GM18861 (cell line): ENCODE data around the gene RAB11FIP4.
A peak's percentile ranks its signal among the peaks of the same experiment; 100 is the strongest.

Source experiments
- ATAC-seq: cut with Tn5 transposase; IDR thresholded peaks from one replicate; pipeline ENCODE4 v1.9.1; 2021; ENCODE audit not compliant: unreplicated experiment

Gene RAB11FIP4

DNA sequence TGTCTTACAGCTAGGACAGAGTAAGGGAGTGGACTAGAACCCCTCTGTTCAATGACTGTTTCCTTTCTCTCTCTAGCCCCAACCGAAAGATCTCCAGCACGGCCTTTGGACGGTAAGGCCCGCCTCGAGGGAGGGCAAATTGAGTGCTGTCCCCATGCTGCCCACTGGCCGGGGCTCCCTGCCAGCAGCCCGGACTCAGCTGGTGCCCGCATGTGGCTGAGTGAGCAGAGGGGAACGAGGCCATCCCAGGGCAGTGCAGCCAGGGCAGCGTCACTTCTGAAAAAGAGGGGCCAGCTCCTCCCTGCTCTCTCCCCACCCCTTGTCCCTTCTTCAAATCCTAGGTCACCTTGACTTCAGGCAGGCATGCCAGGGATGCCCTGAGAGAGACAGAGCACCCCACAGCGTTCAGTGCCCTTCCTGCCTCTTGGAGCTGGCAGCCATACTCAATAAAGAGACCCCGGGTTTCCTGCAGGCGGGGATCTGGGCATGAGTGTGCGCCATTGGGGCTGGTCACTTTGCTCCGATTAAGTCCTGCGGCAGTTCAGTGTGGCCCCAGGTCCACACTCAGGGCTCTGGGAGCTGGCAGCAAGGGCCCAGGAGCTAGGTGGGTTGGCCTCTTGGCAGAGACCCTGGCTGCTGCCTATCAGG, 130.9 kb downstream of the RAB11FIP4 start:
- no peak for ATAC-seq

DNA sequence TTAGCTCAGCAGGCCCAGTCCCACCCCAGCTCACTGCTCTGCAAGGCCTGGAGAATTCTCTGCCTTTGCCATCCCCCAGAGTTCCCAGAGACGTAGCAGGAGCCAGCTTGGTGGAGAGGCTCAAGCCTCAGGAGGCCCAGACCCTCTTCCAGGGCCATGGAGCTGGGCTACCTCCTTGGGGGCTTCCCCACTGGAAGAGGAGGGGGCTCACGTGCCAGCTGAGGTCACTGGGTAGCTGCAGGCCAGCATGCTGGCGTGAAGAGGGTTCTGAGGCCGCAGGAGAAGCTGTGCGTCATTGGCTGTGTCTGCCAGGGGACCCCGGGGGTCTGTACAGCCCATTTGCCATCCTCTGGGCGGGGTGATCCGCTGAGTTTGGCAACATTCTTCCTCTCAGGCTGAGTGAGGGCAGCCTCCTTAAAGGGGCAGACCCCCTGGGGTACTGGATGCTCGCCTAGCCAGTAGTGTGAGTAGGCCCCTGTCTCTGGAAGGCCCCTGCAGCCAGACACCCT, 131.6 kb downstream of the RAB11FIP4 start:
- ATAC-seq = no peak

DNA sequence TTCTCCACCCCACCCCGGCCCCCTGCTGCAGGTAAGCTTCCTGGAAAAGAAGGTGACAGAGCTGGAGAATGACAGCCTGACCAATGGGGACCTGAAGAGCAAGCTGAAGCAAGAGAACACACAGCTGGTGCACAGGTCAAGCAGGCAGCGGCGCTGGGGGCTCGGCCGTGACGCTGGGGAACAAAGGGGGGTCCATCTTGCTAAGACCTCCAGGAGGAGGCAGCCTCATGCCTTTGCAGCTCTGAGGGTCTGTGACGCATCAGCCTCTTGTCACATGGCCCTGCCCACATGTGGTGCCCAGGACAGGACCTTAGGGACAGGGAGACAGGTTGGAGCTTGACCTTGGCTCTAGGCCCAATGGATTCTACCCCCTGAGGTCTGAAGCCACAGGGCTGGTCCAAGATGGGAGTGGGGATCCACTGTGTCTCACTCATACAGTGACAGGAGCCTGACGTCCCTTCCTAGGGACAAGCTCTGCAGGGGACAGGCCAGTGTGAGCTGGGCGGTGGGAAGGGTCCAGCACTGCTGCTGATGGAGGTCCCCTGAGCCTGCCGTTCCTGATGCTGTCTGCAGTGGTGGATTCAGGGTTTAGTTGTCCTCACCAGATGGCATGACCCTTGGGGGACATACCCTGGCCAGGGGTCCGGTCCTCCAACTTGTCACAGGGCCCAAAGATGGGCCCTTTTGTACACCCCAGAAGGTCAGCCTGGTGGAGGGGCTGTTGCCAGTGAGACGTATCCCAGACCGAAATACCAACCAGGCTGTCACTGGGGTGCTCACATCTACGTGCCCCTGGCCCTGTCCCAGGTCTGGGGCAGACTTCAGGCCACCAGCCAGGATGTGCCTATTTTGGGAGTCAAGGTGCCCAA, 132.6 kb downstream of the RAB11FIP4 start:
- no peak for ATAC-seq

DNA sequence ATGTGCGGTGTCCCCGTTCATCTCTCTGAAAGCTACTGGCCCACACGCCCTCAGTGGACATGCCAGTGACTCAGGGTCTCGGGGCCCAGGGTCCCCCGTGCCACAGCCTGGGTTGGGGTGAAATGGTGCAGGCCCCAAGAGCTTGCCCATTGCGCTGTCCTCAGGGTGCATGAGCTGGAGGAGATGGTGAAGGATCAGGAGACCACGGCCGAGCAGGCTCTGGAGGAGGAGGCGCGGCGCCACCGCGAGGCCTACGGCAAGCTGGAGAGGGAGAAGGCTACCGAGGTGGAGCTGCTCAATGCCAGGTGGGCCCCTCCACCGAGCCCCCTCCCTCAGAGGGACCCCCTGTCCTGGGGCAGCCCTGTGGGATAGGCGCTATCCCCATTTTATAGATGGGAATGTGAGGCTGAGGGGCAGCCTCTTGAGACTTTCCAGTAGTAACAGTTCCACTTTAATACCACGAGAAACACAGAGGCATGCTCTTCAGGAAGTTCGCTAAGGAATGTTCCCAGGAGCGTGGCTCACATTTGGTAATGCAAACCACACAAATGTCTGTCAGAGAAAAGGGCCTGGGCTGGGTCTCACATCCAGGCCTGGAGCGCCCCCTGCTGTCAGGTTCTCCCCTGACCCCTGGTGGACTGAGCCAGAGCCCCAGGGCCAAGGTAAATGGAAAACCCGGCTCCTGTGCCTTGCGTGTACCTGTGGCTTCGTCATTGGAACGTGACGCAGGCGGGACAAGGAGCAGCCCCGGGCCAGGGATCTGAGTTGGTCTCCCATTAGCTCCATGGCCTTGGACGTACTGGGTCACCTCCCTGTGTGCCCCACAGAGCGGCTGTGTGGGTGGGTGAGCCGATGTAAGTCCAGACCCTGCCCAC, 133.7 kb downstream of the RAB11FIP4 start:
- ATAC-seq = no peak

DNA sequence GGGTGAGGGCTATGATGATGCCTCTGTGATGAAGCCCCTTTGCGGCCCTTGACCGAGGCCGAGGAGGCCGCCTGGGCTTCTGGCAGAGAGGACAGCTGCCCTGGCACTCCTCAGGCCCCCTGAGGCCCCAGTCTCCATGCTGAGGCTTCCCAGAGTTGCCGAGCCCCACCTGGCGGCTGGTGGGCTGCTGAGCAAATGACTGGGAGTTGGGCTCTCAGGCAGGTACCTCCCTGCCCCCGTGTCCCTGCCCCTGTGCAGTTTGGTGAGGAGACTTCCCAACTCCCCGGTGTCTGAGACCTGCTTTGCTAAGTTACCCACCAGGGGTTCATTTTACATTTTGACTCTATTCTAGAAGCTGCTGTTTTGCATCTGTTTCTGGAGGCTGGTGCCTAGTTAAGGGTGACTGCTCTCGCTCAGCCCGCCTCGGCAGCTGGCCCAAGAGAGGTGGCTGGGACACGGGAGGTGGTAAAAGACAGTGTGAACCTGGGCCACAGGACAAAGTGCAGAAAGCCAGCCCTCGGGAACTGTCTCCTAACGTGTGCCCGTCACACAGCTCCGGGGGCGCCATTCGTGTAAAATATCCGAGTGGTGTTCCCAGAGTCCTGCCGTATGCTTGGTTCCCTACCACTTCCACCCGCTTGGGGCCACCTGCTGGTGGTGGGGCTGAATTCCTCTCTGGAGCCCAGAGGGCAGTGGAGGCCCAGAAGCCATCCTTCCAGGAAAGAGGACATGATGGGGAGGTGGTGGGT, 134.5 kb downstream of the RAB11FIP4 start:
- no peak for ATAC-seq

DNA sequence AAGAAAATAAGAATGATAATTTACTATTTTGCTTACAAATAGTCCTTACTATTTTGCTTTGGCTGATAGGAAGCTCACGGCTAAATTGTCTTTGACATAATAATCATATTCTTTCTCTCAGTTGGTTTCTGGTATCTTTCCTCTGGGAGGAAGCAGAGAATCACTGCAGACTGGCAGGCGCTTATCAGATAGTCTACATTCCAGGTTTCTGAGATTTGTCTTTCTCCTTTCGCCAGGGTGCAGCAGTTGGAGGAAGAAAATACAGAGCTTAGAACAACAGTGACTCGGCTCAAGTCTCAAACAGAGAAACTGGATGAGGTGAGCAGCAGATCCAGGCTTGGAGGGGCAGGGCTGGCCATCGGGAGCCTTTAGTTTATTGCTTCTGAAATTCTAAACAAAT, 136.1 kb downstream of the RAB11FIP4 start:
- no peak for ATAC-seq

DNA sequence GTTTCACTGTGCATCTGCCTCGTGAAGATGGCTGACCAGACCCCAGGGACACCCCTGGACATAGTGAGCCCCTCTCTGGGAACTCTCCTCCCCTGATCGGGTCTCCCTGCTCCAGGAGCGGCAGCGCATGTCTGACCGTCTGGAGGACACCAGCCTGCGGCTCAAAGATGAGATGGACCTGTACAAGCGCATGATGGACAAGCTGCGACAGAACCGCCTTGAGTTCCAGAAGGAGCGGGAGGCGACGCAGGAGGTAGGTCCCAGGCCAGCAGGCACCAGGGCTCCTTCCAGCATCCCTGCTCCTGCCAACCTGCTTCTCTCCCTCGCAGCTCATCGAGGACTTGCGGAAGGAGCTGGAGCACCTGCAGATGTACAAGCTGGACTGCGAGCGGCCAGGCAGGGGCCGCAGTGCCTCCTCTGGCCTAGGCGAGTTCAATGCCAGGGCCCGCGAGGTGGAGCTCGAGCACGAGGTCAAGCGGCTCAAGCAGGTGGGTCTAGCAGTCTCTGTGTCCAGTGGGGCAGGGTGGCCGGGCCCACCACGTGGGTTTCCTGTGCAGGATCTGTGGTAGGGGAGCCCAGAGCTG, 136.9 kb downstream of the RAB11FIP4 start:
- no peak for ATAC-seq

DNA sequence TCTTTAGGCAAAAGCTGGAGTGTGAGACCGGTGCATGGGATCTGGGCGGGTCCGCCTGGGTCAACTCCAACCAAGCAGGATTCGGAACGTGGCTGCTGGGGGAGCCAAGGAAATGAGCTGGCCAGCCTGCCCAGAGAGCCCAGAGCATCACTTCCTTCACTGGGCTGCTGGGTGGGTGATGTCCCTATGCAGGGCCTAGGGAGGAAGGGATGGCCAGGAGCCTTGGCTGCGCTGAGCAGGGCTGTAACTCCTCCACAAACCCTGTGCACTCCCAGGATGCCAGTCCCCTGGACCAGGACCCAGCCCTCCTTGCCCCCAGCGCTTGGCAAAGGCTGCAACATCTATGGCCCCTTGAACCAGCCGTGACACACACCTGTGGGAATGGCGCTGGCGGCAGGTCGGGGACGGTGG, 138.4 kb downstream of the RAB11FIP4 start:
- no peak for ATAC-seq

DNA sequence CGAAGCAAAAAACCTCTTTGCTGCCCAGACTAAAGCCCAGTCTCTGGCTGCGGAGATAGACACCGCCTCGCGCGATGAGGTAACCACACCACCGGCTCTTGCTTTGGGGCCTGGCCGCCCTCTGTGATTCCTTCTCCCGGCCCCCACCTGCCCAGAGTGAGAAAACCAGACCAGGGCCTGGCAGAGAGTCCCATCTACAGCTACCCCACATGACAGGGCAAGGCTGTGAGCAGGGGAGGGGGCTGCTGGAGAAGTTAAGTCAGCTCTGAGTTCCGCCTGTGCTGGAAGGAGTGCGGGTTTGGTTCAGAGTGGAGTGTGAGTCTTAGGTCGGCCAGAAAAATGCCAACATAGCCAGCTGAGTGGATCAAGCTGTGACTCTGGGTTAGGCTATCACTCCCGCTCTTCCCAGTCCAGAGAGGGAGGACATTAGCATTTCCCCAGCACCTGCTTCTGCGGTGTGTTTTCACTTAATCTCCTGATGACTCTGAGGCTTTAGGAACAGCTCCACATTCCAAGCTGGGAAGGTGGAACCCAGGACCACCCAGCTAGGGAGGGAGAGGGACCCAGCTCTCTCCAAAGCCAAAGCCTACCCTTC, 139.0 kb downstream of the RAB11FIP4 start:
- no peak for ATAC-seq

DNA sequence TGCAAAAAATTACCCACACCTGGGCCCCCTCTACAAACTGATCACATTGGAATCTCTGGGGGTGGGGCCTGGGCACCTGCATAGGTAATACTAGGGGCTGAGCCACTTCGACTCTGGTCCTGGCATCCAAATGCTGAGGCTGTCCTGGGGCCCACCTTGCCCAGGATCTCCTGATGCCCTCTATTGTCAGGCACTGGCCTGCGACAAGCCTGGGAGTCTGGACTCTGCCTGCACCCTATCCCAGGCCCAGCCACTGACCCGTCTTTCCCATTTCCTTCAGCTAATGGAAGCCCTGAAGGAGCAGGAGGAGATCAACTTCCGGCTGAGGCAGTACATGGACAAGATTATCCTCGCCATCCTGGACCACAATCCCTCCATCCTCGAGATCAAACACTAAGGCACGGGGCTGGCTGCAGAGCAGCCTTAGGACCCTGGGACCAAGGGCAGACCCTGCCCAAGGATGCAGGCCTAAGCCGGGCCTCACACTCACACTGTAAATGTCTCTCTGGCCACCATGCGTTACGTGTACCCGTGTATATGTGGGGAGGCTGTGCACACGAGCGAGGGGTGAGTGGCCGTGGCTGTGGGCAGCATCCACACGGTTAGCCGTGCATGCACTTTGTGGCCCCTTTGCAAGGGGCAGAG, 140.0 kb downstream of the RAB11FIP4 start:
- no peak for ATAC-seq

DNA sequence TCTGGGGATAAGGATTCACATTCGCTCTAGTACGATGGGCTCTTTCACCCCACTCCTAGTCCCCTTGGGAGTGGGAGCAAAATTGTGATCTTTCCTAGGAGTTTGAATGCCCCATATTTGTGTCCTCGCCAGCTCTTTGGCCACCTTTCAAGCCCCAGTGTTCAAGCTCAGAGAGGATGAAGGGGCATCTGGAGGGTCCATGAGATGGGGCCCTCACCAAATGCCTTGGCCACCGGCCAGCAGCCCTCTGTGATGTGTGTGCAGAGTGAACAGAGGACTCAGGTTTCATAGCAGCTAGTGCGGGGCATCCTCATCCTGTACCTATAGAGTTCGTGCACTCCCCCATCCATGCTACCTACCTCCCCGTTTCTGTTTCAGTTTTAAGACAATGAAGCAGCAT, 140.6 kb downstream of the RAB11FIP4 start:
- no peak for ATAC-seq

DNA sequence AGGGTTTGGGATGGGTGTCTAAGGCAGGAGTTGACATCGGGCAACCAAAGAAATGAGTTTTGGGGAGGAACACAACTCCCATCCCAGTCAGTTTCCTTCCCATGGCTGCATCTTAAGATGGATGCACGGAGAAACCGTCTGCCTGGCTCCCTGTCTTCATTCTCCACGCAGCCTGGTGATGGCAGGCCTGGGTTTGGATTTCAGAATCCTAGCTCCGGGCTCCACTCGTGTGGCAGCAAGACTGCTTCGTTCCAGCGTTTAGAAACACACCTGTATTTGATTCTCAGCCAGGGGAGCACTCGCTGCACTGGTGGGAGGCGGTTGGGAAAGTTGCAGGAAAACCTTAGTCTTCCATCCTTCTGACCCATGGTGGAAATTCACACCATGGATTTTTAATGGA, 141.1 kb downstream of the RAB11FIP4 start:
- ATAC-seq = no peak

DNA sequence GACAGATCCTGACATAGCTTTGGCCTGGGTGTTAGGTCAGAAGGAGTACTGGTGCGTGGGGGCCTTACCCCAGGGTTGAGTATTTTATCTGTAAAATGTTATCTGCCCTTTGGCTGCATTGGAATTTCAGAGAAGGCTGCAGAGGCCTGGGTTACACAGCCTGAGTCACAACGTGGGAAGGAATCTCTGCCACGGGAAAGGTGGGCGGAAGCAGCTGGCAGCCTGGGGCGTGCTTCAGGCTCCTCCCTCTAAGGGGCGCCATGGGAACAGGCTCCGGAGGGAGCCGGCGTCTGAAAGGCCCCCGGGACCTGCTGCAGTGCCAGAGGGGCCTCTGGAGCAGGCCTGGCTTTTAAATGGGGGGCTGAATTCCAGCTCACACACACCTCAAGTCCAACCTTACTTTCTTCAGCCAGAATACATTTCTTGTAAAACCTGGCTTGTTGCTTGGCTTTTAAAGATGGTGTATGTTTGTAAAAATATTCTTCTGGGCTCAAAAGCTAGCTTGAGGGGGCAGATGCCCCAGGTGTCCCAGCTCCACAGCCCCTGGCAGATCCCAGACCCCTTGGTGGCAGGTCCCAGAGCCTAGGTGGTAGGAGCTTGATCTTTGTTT, 142.2 kb downstream of the RAB11FIP4 start:
- ATAC-seq = no peak

DNA sequence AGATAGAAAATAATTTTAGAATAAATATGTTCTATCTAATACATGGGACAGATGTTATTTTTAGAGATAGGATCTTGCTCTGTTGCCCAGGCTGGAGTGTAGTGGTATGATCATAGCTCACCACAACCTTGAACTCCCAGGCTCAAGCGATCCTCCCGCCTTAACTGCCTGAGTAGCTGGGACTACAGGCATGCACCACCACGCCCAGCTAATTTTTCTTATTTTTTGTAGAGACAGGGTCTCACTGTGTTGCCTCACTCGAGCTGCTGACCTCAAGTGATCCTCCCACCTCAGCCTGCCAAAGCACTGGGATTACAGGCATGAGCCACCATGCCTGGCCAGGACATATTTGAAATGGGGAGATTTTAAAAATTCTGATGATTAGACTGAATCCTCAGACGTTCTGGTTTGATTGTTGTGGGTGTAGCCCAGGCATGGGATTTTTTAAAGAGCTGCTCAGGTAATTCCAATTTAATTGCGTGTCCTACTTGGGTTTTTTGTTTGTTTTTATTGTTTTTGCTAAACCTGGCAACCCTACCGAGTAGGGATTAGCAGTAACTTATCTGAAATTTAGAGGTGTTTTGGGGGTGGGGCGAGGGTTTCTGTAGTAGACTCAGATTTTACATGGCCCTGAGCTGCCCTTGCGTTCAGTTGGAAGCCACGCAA, 142.9 kb downstream of the RAB11FIP4 start:
- no peak for ATAC-seq

DNA sequence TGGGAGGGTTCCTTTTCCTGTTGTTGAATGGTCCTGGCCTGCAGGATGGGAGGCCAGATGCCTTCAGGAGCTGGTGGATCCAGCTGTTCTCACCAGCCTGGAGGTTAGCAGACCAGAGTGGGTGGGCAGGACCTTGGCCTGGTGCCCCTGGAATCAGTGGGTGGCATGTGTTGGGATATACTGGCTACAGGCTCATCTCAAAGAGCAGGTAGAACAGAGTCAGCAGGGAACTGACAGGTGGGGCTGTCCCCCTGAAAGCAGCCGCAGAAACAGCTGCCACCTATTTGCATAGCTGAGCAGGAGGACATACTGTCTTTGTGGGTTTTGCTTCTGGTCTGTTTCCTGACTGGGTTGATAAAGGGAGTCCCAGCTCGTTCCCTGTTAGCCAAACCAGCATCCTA, 144.1 kb downstream of the RAB11FIP4 start:
- ATAC-seq = peak; percentile 64

DNA sequence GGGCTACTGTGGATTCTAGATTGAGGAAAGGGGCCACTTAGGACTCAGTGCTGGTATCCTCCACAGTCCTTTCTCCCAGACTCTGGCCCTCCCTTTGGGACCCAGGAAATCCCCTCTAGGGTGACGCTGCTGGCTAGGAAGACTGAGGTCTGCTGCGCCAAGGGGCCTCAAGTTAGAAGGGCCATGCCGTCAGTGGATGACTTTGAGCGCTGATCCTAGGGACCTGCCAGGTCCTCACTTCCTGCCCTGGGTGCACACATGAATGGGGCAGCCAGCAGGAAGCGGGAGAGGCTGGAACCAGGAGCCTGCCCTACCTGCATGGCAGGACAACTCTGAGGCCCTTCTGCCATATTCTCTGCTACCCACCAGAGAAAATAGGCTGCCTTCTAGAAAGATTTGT, 145.0 kb downstream of the RAB11FIP4 start:
- ATAC-seq = no peak

DNA sequence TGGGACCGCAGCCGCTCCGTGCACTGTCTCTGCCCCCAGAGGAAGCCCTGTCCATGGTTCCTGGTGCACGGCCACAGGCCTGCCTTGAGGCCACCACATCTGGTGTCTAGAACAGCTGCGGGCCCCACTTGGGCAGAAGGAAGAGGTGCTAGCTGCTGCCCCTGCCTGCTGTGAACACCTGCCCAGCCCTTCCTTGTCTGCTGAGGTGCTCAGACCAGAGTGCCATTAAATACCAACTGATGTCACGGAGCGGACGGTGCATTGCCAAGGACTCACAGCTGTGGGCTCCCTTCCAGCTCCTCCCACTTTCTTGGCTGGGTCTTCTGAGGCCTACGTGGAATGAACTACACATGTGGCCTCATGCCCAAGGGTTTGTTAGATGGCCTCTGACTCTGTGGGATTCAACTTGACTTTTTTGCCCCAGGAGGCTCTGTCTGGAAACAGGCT, 146.1 kb downstream of the RAB11FIP4 start:
- ATAC-seq = peak; percentile 13

DNA sequence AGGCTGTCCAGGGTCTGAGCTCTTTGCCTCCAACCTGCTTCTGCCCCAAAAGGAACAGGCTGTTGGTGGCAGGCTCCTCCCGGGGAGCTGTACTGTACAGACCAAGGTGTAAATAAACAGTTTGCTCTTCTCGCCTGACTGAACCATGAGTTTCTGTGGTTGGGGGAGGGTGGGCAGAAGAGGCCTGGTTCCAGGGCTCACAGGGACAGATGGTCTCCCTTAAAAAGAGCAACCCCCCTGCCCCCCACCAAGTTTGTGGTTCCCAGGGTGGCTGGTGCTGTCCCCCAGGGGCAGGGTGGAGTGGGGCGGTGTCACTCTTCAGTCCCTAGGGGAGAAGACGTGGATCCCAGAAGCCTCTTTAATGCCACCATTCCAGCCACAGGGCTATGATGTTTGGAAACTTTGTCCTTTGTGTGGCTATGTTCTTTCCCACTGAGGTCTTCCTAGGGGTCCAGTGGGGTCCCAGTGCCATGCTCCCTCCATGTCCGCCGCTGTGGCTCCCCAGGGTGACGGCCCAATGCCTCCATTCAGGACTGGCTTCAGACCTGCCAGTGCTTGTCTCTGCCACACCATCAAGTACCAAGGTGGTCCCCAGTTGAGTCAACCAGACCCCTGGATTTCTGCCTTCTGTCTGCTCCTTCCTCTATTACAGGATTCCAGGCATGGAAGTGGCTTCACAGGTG, 146.7 kb downstream of the RAB11FIP4 start:
- peak; percentile 47 for ATAC-seq
